Psoas muscle (tissue), 8 donors: ENCODE data around the gene HERPUD1. TPM values are rescaled to one million over a fixed set of nuclear protein-coding genes. Genes with fewer than 3 reads are reported as not detected.
A peak's percentile ranks its signal among the peaks of the same experiment; 100 is the strongest.

ENCODE experiments used
- ATAC-seq, 4 donors: fragments of 200-7000 bp; cut with Tn5 transposase; one replicate each; pipeline ENCODE4 v1.9.1; 2020; ENCODE audit warnings: moderate library complexity in 3 of 4, mild to moderate bottlenecking in 2 of 4
- DNase-seq, 2 donors: peaks; one replicate each; pipeline ENCODE4 v3.0.0-alpha.2; 2020
- H3K27ac ChIP-seq: fragments of 200-600 bp; one replicate; pipeline ENCODE4 v1.8.0; 2022
- H3K27me3 ChIP-seq, 3 donors: fragments of 200-600 bp in 1 of 3; one replicate each; pipeline versions ENCODE4 v1.6.1 to v1.8.0; 2013 to 2022; ENCODE audit warnings: low read length in 2 of 3, mild to moderate bottlenecking in 2 of 3, moderate library complexity in 1 of 3; ENCODE audit not compliant: insufficient read depth in 3 of 3
- H3K36me3 ChIP-seq, 2 donors: fragments of 200-600 bp in 1 of 2; one replicate each; pipeline versions ENCODE4 v1.6.1 to v1.8.0; 2013 to 2022; ENCODE audit warnings: low read depth in 1 of 2, mild to moderate bottlenecking in 1 of 2, moderate library complexity in 1 of 2; ENCODE audit not compliant: insufficient read depth in 1 of 2
- H3K4me1 ChIP-seq: fragments of 200-600 bp; one replicate; pipeline ENCODE4 v1.8.0; 2022
- H3K4me3 ChIP-seq: fragments of 200-600 bp; one replicate; pipeline ENCODE4 v1.8.0; 2022; ENCODE audit warnings: mild to moderate bottlenecking
- H3K9me3 ChIP-seq: fragments of 200-600 bp; one replicate; pipeline ENCODE4 v1.8.0; 2022
- WGBS, 3 donors: extraction: QIAGEN DNeasy Blood & Tissue Kit; methylation state at CpG; one replicate each; pipeline versions ENCODE4 v1.1.6 to v1.1.7; 2013; 5-methylcytosine and 5-hydroxymethylcytosine counted together
- intact Hi-C, 2 donors: fragments of 100-400 bp; cut with DNase I; formaldehyde crosslinking; loops; one replicate each; pipeline versions ENCODE4 v1.11.0 to v1.14.2; 2022
- polyA plus RNA-seq, 3 donors: library from polyadenylated mRNA; stranded (reverse); fragments of 200-250 nt; gene quantifications; one replicate each; pipeline ENCODE4 v1.2.3, GENCODE V29; 2013
- total RNA-seq, 4 donors: library from RNA; stranded (reverse); fragmentation: NEBNext Ultra II Directional in 2 of 4; extraction: Animal tissue kit (Norgen Biotek cat#: 25700) in 2 of 4; gene quantifications; one replicate each; pipeline versions ENCODE4 v1.2.1 to v1.2.4, GENCODE V29; 2021 to 2023
- TF ChIP-seq, protein P1 (sequence below): fragments of 200-600 bp; IDR thresholded peaks from one replicate; pipeline ENCODE4 v1.8.0; 2022; ENCODE audit warnings: antibody characterized with exemption
- donor health status: healthy with polysubstance abuse.
- donor health status: DM: no; HTN: no; CAD: no; lungs with moderate emphysema.
- donor health status: Bipolar disorder and iron deficiency.
- donor health status: healthy.
- donor health status: DM: yes; HTN: yes; CAD: no.
- donor health status: DM: no; HTN: no; CAD: no.
- donor health status: DM: no; HTN: no; CAD: no.
- donor health status: DM: yes; HTN: yes; CAD: no.

Gene HERPUD1
- total and polyA plus RNA-seq, 7 donors, result 70.2 to 162 (median 113) TPM

DNA sequence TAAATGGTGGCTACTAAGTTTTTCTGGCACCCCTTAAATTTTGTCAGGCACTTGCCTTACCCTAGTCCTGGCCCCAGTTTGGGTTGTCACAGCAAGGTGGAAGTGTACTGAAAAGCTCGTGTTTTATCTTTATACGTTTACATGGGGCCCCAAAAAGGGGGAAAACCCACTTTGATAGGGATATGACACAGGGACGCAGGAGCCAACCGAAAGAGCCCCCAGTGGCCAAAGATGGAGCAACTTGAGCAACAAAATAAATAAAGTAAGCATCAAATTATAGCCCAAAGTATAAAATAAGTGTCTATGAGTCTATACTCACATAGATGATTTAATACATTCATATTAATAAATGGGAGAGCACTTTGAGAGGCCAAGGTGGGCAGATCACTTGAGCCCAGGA, 24.8 kb downstream of the HERPUD1 start:
- no peaks in the 10 kb centered on the region for H3K4me1 ChIP-seq
- DNase-seq (no peak), ATAC-seq (no peak)
- H3K9me3 ChIP-seq, result no peaks in the 10 kb centered on the region
- no peaks in the 10 kb centered on the region for H3K27me3 ChIP-seq
- no peaks in the 10 kb centered on the region for H3K36me3 ChIP-seq
- no peak overlapping the region for H3K27ac ChIP-seq
- 60 to 70% (median 67%) methylated on average over 4 of the region's 4 CpGs for WGBS, 3 donors
- no peak overlapping the region for H3K4me3 ChIP-seq
- intact Hi-C loops, result no loop called here
- TF ChIP-seq, protein P1, sequence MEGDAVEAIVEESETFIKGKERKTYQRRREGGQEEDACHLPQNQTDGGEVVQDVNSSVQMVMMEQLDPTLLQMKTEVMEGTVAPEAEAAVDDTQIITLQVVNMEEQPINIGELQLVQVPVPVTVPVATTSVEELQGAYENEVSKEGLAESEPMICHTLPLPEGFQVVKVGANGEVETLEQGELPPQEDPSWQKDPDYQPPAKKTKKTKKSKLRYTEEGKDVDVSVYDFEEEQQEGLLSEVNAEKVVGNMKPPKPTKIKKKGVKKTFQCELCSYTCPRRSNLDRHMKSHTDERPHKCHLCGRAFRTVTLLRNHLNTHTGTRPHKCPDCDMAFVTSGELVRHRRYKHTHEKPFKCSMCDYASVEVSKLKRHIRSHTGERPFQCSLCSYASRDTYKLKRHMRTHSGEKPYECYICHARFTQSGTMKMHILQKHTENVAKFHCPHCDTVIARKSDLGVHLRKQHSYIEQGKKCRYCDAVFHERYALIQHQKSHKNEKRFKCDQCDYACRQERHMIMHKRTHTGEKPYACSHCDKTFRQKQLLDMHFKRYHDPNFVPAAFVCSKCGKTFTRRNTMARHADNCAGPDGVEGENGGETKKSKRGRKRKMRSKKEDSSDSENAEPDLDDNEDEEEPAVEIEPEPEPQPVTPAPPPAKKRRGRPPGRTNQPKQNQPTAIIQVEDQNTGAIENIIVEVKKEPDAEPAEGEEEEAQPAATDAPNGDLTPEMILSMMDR, result no peak

DNA sequence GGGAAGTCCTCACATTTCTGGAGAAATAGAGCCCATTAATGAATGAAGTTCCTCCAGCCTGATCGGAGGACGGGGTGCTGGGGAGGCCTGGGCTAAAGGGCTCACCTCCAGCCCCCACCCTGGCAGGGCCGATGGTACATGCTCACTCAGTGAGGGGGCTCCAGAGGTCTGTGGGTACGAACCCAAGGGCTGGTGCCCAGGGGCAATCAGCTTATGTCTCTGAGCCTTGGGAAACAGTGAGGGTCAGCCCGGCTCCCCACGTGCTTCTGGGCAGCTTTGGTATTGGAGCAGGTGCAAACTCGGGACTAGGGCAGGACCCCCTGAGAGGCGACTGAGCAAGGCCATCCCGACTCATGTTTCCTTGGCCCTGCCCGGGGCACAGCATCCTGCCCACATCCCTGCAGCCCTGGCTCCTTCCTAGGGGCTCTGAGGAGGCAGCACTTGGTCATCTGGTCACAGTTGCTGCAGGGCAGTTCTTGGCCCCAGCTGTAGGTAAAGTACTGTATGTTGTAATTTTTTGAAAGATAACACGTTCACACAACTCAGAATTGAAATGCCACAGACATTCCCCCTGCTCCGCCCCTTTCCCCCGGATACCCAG, 28.8 kb downstream of the HERPUD1 start:
- peaks cover 5% of the 10 kb centered on the region for H3K4me1 ChIP-seq
- intact Hi-C loops, result loop anchor here in 1 of 2 donors (10.0 kb wide), 1 partner anchor 1894 kb away; no protein-coding TSS in a partner anchor
- no peaks in the 10 kb centered on the region for H3K36me3 ChIP-seq
- TF ChIP-seq, protein P1, result no peak
- H3K4me3 ChIP-seq, result no peak overlapping the region
- H3K27ac ChIP-seq, result no peak overlapping the region
- H3K27me3 ChIP-seq, result no peaks in the 10 kb centered on the region
- peak in 1 of 2 donors; percentile 21 for DNase-seq
- ATAC-seq, result no peak
- no peaks in the 10 kb centered on the region for H3K9me3 ChIP-seq
- WGBS, 3 donors, result 50 to 55% (median 54%) methylated on average over 13 of the region's 13 CpGs

DNA sequence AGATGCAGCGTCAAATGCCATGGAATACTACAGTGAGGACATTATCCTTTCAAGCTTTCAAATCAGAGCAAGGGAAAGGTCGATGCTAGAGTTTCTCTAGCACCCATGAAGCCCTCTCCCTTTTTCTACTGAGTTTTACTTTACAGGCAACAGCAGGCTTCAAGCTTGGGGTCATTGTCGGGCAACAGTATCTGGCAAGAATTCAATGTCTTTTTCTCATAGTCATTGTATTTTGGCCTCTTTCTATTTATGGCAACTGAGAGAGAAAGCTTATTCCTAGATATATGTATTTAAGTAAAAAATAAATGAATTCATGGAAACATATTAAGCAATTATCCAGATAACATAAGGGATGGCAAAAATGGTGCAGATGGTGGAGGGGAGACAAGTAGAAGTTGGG, 29.4 kb downstream of the HERPUD1 start:
- Histone ChIP-seq H3K4me1 (peaks cover 5% of the 10 kb centered on the region), H3K27ac (no peak overlapping the region), H3K27me3 (no peaks in the 10 kb centered on the region), H3K36me3 (no peaks in the 10 kb centered on the region), H3K4me3 (no peak overlapping the region), H3K9me3 (no peaks in the 10 kb centered on the region)
- TF ChIP-seq, protein P1, result no peak
- DNase-seq (no peak), ATAC-seq (no peak)
- intact Hi-C loops, result loop anchor here in 1 of 2 donors (10.0 kb wide), 1 partner anchor 1893 kb away; no protein-coding TSS in a partner anchor
- 33 to 47% (median 39%) methylated on average over 3 of the region's 3 CpGs for WGBS, 3 donors

DNA sequence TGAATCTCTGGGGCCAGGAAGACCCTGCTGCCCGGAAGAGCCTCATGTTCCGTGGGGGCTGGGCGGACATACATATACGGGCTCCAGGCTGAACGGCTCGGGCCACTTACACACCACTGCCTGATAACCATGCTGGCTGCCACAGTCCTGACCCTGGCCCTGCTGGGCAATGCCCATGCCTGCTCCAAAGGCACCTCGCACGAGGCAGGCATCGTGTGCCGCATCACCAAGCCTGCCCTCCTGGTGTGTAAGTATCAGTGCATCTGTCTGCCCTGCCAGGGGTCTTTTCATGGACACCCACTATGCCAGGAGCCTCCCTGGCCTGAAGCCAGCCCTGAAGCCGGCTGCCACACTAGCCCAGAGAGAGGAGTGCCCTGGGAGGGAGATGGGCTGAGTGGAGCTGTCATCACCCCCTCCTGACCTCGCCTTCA, 29.9 kb downstream of the HERPUD1 start, which contains the start of gene CETP:
Gene CETP (plus strand): TSS at position 100 of the 431 bp plus-strand sequence. CDS start 30 bp downstream, at position 130.
- TF ChIP-seq, protein P1, result no peak
- Histone ChIP-seq H3K27me3 (no peaks in the 10 kb centered on the region), H3K27ac (no peak within 1 kb of the TSS), H3K9me3 (no peaks in the 10 kb centered on the region), H3K36me3 (no peaks in the 10 kb centered on the region), H3K4me1 (peaks cover 5% of the 10 kb centered on the region), H3K4me3 (no peak within 1 kb of the TSS)
- 65 to 71% (median 65%) methylated on average over 12 of the region's 12 CpGs for WGBS, 3 donors
- ATAC-seq, result no peak
- intact Hi-C loops, result loop anchor here in 1 of 2 donors (2.0 to 10.0 kb wide), 2 partner anchors 85 to 1893 kb away; no protein-coding TSS in a partner anchor
- peak in 1 of 2 donors; percentile 32 for DNase-seq
